Measurements from ENCODE around the gene MEG3. TPM values are rescaled to one million over a fixed set of nuclear protein-coding genes. Genes with fewer than 3 reads are reported as not detected.

Gene MEG3
- total RNA-seq, 4 donors from 2014 or later = 34.1 to 265 (median 119) TPM

- intact Hi-C loops (cut with DNase I; ENCODE audit: low total_unique reads) = no loop called here
- H3K4me3 ChIP-seq = no peak overlapping the region
- peak; percentile 6 to 8 for DNase-seq
- no peak overlapping the region for H3K27ac ChIP-seq
- TF ChIP-seq POLR2A (IDR thresholded peaks at IDR 0.05) (no peak), CTCF (IDR thresholded peaks at IDR 0.05) (no peak)
- H3K9me3 ChIP-seq = no peaks in the 10 kb centered on the region
- no peaks in the 10 kb centered on the region for H3K36me3 ChIP-seq
- H3K4me1 ChIP-seq = no peaks in the 10 kb centered on the region
- H3K27me3 ChIP-seq = no peaks in the 10 kb centered on the region
Measured at GRCh38 chr14:100892496-100893227, 66.7 kb downstream of the MEG3 start.

GRCh38 chr14:100893228-100893601 lies 67.3 kb downstream of the MEG3 start:
- DNase-seq = no peak
- H3K4me1 ChIP-seq = no peaks in the 10 kb centered on the region

GRCh38 chr14:100893760-100894159 lies 67.8 kb downstream of the MEG3 start:
- Histone ChIP-seq H3K9me3 (no peaks in the 10 kb centered on the region), H3K4me3 (no peak overlapping the region), H3K4me1 (peaks cover 0 to under 1% of the 10 kb centered on the region in 2 donors), H3K27me3 (no peaks in the 10 kb centered on the region), H3K36me3 (no peaks in the 10 kb centered on the region), H3K27ac (no peak overlapping the region)
- no peak for DNase-seq
- TF ChIP-seq POLR2A (IDR thresholded peaks at IDR 0.05) (no peak), CTCF (IDR thresholded peaks at IDR 0.05) (no peak)
- intact Hi-C loops (cut with DNase I; ENCODE audit: low total_unique reads) = no loop called here

More at GRCh38 chr14:100893228-100893601, 67.3 kb downstream of the MEG3 start:
- H3K4me3 ChIP-seq = no peak overlapping the region
- no peaks in the 10 kb centered on the region for H3K27me3 ChIP-seq
- intact Hi-C loops (cut with DNase I; ENCODE audit: low total_unique reads) = no loop called here
- H3K27ac ChIP-seq = no peak overlapping the region
- TF ChIP-seq POLR2A (IDR thresholded peaks at IDR 0.05) (no peak), CTCF (IDR thresholded peaks at IDR 0.05) (no peak)
- H3K9me3 ChIP-seq = no peaks in the 10 kb centered on the region
- no peaks in the 10 kb centered on the region for H3K36me3 ChIP-seq

GRCh38 chr14:100894416-100894815 lies 68.5 kb downstream of the MEG3 start:
- H3K27me3 ChIP-seq = no peaks in the 10 kb centered on the region
- DNase-seq = no peak
- TF ChIP-seq POLR2A (IDR thresholded peaks at IDR 0.05) (no peak), CTCF (IDR thresholded peaks at IDR 0.05) (no peak)
- no peak overlapping the region for H3K27ac ChIP-seq
- no peaks in the 10 kb centered on the region for H3K9me3 ChIP-seq
- intact Hi-C loops (cut with DNase I; ENCODE audit: low total_unique reads) = no loop called here
- H3K4me1 ChIP-seq = peaks cover 0 to 7% of the 10 kb centered on the region in 2 donors
- no peak overlapping the region for H3K4me3 ChIP-seq
- no peaks in the 10 kb centered on the region for H3K36me3 ChIP-seq

GRCh38 chr14:100895411-100895810 lies 69.5 kb downstream of the MEG3 start:
- Histone ChIP-seq H3K9me3 (no peaks in the 10 kb centered on the region), H3K27me3 (no peaks in the 10 kb centered on the region), H3K36me3 (no peaks in the 10 kb centered on the region), H3K27ac (no peak overlapping the region), H3K4me3 (no peak overlapping the region), H3K4me1 (peaks cover 0 to 13% of the 10 kb centered on the region in 2 donors)
- intact Hi-C loops (cut with DNase I; ENCODE audit: low total_unique reads) = no loop called here
- DNase-seq = no peak
- no peak for TF ChIP-seq POLR2A (IDR thresholded peaks at IDR 0.05)
- TF ChIP-seq CTCF (IDR thresholded peaks at IDR 0.05) = no peak
